Stromal cell of bone marrow (primary cell): ENCODE results near the gene ZBTB16.

ENCODE experiments used
- DNase-seq: peaks from one replicate; pipeline ENCODE4 v3.0.0-alpha.2; 2012; ENCODE audit warnings: low read depth

ZBTB16 gene

GRCh38 chr11:114283422-114283821, 223.9 kb downstream of the ZBTB16 start:
- no peak for DNase-seq

DNA sequence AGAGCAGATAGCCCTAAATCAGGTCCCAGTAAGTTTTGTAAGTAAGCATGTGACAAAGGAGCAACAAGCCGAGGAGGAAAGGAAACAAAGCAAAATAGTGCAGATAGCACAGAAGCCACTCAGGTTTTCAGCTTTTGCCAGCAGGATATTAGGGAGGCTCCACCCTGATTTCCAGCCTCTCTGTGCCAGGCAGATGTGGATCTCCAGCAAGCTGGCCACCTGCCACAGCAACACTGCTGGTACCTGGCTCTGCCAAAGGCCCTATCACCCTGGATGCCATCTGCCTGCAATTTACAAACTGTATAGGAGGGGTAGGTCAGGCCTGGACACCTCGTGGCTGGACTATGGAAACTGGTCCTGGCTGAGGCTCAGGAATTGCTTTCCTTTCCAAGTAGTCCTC, 224.5 kb downstream of the ZBTB16 start:
- no peak for DNase-seq

- DNase-seq: no peak
Measured at GRCh38 chr11:114284914-114285313, 225.4 kb downstream of the ZBTB16 start.

DNA sequence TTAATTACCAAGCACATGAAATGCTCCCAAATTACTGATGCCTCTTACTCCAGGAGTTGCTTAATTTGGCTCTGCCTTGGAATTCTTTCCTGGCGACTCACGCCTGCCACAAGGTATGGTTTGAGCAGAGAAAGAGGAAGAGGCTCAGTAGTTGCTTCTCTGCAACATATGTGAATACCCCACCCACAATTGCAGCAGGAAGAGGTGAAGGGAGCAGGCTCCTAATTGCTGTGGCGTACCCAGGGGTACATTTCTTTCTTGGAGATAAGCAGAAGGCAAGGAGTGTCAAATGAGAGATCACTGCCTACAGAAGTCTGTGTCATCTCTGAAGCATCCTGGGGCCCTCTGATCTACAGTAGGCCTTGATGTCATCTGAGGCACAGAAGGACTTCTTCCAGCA, 226.1 kb downstream of the ZBTB16 start:
- DNase-seq: no peak

- DNase-seq: no peak
Measured at GRCh38 chr11:114286229-114286628, 226.7 kb downstream of the ZBTB16 start.

DNA sequence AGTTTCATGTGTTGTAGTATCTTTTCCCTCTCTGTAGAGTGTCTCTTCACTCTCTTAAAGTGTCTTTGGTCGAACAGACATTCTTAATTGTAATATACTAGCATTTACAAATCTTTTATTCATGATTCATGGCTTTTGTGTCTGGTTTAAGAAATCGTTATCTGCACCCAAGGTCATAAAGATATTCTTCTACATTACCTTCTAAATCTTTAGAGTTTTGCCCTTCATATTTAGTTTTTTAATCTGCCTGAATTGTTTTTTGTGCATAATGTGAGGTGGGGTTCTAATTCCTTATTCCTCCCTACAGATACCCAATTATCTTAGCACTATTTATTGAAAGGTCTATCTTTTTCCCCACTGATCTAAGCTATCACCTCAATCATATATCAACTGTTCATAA, 227.6 kb downstream of the ZBTB16 start:
- DNase-seq: no peak

- DNase-seq: no peak
Measured at GRCh38 chr11:114288136-114288535, 228.6 kb downstream of the ZBTB16 start.

DNA sequence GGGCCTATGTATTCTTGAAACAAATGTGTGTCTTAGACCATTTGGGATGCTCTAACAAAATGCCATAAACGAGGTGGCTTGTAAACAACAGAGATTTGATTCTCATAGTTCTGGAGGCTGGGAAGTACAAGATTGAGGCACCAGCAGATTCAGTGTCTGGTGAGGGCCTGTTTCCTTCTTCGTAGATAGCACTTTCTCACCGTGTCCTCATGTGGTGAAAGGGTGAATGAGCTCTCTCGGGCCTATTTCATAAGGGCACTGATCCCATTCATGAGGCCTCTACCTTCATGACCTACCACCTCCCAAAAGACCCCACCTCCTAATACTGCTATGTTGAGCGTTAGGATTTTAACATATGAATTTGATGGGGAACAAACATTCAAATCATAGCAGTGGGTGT, 230.3 kb downstream of the ZBTB16 start:
- DNase-seq: no peak

GRCh38 chr11:114290503-114291235, 231.2 kb downstream of the ZBTB16 start:
- DNase-seq: no peak

DNA sequence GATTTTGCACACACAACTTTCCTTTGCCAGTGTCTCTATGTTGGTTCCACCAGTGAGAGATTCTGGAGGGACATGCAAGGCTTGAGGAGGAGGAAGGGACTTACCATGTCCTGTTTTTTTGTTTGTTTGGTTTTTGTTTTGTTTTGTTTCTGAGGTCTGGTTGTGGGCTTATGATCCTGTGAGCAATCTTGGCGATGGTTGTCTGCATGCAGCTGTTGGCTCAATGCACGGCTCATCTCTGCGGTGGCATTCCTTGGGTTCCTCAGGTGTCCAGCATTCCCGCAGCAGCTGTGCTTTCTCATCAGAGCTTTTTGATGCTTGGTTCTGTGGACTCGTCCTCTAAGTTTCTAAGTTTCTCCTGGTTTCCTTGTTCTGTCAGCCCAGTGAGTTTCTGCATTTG, 231.9 kb downstream of the ZBTB16 start:
- no peak for DNase-seq

DNA sequence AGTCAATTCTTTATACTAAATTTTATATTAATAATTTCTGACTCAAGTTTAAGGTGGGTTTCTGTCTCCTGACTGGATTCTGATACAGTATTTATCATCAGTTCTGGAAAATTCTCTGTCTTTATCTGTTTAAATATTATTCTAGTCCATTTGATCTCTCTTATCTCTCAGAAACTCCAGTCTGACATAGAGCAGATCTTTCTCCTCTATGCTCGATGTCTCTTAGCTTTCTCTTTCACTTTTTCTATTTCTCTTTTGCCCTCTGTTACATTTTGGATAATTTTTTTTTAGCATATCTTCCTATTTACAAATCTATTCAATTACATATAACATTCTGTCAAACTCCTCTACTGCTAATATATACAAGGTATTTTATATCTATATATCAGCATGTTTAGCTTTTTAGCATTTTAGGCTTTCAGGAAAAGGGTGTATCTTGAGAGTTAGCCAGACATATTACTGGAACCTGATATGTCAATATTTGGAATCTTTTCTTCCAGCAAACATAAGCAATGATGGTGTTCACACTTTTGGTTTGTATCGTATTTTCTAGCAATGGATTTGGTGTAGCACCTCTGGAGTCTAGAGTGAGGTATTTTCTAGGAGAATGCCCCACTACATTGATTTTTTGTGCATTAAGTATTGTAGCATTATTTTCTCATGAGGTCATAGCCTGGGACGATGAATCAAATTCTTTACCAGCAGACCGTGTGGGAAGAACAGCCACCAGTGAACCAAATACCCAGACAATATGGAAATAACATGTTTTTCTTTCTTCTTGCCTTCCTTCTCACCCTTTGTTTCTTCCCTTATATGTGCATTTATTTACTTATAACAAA, 232.6 kb downstream of the ZBTB16 start:
- peak; percentile 65 for DNase-seq

DNA sequence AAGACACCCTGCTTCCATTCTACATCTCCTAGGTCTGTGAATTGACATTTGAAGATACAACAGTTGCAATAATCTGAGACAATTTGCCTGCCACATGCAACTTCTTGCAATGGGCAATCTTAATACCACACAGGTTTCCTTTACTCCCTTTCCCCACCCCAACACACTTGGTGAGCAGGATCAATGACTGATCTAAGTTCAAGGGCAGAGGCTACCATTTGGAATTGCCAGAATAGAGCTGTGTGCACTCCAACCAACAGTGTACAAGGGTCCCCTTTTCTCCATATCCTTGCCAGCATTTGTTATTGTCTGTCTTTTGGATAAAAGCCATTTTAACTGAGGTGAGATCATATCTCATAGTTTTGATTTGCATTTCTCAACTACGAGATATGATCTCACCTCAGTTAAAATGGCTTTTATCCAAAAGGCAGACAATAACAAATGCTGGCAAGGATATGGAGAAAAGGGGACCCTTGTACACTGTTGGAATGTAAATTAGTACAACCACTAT, 233.7 kb downstream of the ZBTB16 start:
- DNase-seq: no peak

GRCh38 chr11:114295676-114296604, 236.4 kb downstream of the ZBTB16 start, which contains the start of gene NNMT:
Gene NNMT, plus strand, starts transcription at chr11:114296399. Its CDS starts 158 bp downstream, at chr11:114296557.
- peak; percentile 98 for DNase-seq

- no peak for DNase-seq
Measured at GRCh38 chr11:114296605-114297372, 237.3 kb downstream of the ZBTB16 start.

DNA sequence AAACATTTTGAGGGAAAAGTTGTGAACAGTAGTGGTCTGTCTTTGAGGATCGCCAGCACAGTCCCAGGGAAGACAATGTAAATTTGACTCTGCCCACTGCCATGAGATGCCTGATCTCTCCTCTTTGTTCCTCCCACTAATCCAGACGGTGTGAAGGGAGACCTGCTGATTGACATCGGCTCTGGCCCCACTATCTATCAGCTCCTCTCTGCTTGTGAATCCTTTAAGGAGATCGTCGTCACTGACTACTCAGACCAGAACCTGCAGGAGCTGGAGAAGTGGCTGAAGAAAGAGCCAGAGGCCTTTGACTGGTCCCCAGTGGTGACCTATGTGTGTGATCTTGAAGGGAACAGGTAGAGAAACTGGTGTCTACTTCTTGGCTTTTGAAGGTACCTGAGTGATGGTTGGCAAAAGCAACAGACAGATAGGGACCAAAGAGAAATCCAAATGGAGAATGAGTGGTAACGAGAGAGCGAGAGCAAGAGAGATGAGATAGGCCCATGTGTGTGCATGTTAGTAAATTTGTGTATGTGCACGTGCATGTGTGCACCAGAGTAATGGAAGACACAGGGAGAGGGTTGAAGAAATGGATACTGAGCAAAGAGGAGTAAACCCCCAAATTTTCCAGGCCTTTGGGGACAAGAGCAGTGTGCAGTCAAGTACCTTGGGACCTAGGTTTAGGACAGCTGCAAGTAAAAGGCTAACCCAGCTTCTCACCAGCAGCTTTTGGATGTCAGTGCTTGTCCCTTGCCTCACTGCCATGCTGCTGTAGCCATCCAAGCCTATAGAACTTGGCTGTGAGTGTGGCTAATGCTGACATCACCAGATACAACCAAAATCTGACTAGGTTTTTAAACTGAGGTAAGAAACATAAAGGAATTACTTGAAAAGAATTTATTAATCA, 238.5 kb downstream of the ZBTB16 start:
- no peak for DNase-seq

DNA sequence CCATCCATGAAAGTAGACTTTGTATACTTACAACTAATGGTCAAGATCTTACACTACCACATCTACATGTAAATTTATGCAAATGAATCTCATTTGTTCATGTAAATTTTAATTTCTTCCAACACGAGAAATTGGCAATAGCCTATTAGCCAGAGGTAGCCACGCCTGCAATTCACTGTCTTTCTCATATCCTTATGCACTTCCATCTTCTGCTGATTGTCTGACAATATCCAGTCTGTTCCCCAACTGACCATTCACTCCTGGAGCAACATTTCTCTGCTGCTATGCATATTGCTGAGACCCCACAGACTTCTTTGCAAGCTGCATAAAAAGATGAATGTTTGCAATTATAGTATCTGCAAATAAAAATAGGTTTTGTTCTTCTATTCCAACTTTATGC, 239.2 kb downstream of the ZBTB16 start:
- DNase-seq: no peak
